Spleen (tissue), 7 donors: ENCODE results near the gene AGFG1.

ENCODE experiments used
- POLR2AphosphoS5 ChIP-seq, 3 donors: sonication (generic); formaldehyde crosslinking; IDR thresholded peaks; one replicate each; pipeline ENCODE4 v1.5.1; 2017; ENCODE audit warnings: antibody characterized with exemption in 3 of 3
- TF ChIP-seq, protein P1 (sequence below), 11 experiments: fragments of 200-600 bp in 7 of 11; fragments of 450-650 bp in 4 of 11; sonication (generic) in 4 of 11; IDR thresholded peaks in 8 of 11; conservative IDR thresholded peaks in 3 of 11; 1 replicate in 7 of 11; 2 replicates in 4 of 11; pipeline versions ENCODE4 v1.4.0 to v1.8.0; 2016 to 2021; ENCODE audit warnings: antibody characterized with exemption in 11 of 11, inconsistent platforms in 4 of 11, mild to moderate bottlenecking in 1 of 11
- donor health status: DM: no; HTN: no; CAD: no; lungs with moderate emphysema.
- donor health status: DM: no; HTN: no; CAD: no.
- donor health status: DM: no; HTN: no; CAD: no.

DNA sequence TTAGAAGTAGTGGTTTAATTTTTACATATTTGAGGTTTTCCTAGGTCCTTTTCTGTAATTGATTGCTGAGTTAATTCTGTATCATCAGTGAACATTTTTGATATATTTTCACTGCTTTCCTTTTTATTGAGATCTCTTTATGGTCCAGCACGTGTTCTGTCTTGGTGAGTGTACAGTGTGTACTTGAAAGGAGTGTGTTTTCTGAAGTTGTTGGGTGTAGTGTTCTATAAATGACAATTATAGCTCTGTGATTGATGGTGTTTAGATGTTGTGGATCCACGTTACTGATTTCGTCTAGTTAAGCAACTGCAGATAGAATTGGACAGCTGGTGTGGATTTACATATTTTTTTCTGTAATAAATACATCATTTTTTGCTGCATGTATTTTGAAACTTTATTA lies 32.7 kb downstream of the AGFG1 start:
- TF ChIP-seq, protein P1, sequence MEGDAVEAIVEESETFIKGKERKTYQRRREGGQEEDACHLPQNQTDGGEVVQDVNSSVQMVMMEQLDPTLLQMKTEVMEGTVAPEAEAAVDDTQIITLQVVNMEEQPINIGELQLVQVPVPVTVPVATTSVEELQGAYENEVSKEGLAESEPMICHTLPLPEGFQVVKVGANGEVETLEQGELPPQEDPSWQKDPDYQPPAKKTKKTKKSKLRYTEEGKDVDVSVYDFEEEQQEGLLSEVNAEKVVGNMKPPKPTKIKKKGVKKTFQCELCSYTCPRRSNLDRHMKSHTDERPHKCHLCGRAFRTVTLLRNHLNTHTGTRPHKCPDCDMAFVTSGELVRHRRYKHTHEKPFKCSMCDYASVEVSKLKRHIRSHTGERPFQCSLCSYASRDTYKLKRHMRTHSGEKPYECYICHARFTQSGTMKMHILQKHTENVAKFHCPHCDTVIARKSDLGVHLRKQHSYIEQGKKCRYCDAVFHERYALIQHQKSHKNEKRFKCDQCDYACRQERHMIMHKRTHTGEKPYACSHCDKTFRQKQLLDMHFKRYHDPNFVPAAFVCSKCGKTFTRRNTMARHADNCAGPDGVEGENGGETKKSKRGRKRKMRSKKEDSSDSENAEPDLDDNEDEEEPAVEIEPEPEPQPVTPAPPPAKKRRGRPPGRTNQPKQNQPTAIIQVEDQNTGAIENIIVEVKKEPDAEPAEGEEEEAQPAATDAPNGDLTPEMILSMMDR (IDR thresholded peaks at IDR 0.05 in 8 of 11, conservative IDR thresholded peaks at IDR 0.05 in 3 of 11): no peak
- no peak for TF ChIP-seq POLR2AphosphoS5 (IDR thresholded peaks at IDR 0.05)
